Hippocampal formation (tissue), 2 donors: ENCODE measurements around the gene AQP3.
"Not testable (repeated sequence)": the region's sequence is repeated elsewhere in the genome, so short reads cannot be mapped to it uniquely, and the experiment has no call there.

ENCODE experiments used
- DNase-seq, 2 donors: peaks; one replicate each; lab custom pipeline; 2025; lab: John Stamatoyannopoulos, UW

Gene AQP3

DNA sequence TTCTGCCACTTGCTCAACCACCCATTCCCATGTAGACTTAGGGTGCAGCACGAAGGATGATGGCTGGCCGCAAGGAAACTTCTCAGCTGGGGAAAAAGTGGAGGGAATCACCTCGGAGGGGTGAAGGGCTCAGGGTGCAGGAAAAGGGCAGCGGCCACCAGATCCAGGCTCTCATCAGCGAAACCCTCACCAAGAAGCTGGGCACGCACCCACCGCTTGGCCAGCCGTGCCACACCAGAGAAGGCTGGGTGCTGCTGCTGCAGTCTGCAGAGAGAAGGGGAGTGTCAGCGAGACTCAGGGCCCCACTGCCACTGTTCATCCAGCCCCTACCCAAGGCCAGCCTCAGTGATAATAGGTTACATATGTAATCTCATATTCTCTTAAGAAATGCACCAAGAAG is 17.7 kb upstream of the AQP3 start:
- no peak for DNase-seq

DNA sequence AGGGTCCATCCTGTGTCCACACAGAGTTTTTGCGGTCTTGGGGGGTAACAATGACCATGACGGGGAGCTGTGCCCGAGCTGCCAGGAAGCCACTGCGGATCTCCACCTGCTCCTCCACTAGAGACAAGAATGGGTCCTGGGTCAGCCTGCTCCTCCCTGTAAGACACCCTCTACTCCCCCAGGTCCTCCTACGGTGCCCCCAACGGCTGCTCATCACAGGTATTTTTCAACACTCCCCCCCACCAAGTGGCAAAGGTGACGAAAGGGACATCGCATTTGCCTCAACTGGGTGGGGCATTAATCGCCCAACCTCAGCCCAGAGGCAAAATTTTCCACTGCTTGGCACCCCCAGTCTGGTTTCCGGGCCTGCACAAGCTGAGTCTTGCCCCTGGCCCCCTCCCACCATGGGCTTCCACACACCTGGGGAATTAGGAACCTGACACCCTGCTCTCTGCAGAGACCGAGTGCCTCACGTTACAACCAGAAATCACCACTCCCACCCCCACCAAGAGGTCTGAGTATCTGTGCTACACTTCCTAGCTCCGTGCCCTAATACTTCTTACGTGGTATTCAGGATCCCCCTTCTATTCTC is 16.7 kb upstream of the AQP3 start:
- DNase-seq: no peak

DNA sequence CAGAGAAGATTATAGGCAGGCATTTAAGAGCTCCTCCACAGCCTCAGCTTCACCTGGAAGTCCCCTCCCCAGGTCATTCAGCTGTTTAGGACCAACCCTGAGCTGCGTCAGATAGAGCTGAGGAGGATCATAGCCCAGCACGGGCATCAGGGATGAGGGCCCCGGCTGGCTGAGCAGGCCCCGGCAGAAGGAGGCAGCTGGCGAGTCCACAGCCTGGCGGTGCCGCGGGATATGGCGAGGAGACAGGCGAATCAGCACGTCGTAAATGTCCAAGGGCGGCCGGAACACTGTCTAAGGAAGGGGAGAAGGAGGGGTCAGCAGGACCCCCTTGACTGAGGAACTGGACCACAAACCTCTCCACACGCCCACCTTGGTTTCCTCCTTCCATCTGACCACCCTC is 15.8 kb upstream of the AQP3 start:
- DNase-seq: no peak

DNA sequence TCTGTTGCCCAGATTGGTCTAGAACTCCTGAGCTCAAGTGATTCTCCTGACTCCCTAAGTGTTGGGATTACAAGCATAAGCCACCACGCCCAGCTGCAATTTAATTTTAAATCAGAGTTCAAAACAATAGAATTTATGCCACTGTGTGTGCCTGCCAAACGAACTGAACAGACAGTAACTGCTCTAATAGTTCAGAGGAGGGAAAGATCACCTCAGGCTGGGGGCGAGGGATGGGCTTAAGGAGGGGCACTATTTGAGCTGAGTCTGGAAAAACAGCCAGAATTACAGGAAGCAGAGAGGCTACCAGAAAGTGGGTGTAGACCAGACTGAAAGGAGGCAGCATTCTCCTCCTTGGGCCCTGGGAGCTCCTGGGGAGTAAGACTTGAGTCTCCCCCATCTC is 14.1 kb upstream of the AQP3 start:
- DNase-seq: no peak

DNA sequence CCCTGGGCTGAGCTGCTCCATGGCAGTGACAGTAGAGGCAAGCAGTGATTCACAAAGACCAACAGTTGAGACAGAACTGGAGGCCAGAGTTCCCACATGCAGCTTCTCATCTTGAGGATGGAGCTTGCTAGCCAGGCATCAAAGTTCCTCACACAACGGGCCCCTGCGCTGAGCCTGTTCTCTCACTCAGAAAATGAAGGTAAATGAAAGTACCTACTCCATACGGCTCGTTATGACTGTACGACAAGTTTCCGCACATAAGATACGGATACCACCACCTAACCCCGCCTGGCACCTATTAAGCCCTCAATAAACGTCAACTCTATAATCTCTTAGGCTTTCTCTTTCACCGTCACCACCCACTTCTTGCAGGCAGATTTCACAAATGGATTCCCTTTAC is 13.5 kb upstream of the AQP3 start:
- DNase-seq: no peak

DNA sequence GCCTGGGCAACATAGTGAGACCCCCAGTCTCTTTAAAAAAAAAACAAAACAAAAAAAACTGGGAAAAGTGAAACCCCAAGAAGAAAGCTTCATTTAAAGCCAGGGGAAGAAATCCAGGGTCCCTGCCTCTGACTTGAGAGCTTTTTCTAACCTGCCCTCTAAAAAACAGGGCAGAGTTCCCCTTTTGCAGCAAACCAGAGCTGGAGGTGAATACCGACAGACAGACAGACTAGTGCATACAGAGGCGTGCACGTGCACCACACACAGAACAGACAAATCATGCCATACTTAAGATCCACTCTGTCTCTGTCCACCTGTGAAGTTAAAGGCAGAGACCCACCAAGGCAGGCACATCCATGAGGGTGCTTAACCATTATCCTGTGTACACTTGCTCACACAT is 11.7 kb upstream of the AQP3 start:
- no peak for DNase-seq

DNA sequence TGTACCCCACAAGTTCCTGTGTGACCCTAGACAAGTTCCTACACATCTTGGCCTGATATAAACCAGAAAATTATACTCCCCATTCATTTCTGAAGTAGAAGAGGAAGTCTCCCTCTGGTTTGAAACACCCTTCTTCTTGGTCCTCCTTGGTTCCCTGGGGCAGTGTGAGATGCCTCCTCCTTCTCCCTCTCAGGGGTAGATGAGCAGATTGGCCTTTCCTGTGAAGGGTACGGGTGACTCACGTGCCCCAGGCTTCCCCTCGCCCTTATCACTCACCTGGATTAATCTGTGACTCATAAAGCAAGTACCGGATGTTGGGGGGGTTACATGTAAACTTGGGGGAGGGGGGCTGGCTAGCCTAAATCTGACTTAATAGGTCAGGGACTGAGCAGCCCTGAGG is 11.1 kb upstream of the AQP3 start:
- DNase-seq: no peak

DNA sequence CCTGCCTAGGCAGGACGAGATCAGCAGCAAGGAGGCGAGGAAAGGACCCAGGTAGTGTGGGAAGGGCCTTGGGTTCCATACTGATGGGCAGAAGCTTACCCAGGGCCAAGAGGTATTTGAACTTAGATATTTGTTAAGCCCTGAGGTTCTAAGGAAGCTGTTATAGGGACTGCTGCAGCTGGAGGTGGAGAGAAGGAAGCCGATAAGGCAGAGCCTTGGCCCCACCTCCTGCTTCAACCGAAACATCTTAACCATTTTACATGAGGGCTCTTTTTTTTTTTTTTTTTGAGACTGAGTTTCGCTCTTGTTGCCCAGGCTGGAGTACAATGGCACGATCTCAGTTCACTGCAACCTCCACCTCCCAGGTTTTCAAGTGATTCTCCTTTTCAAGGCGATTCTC is 8.6 kb upstream of the AQP3 start:
- no peak for DNase-seq

DNA sequence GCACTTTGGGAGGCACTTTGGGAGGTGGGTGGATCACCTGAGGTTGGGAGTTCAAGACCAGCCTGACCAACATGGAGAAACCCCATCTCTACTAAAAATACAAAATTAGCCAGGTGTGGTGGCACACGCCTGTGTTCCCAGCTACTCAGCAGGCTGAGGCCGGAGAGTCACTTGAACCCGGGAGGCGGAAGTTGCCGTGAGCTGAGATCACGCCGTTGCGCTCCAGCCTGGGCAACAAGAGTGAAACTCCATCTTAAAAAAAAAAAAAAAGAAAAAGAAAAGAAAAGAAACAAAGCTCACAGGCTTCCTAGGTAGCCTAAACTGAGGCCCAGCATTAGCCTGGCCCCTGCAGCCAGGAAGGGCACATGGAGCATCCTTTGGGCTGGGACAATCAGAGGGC is 8.1 kb upstream of the AQP3 start:
- DNase-seq: not testable (repeated sequence)

DNA sequence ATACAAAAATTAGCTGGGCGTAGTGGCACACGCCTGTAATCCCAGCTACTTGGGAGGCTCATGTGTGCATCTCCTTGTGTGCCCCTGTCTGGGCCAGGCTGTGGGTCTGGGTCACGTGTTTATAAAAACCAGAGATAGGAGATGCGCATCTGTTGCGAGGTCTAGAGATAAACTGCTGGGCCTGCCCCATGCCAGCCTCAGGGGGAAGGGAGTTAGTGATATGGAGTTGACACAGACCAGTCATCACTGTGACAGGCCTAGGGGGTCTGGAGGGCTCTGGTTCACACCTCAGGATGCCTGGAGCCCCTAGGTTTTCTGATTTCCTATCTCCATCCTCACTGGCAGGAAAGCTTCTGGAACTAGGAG is 7.3 kb upstream of the AQP3 start:
- DNase-seq: not testable (repeated sequence)

DNA sequence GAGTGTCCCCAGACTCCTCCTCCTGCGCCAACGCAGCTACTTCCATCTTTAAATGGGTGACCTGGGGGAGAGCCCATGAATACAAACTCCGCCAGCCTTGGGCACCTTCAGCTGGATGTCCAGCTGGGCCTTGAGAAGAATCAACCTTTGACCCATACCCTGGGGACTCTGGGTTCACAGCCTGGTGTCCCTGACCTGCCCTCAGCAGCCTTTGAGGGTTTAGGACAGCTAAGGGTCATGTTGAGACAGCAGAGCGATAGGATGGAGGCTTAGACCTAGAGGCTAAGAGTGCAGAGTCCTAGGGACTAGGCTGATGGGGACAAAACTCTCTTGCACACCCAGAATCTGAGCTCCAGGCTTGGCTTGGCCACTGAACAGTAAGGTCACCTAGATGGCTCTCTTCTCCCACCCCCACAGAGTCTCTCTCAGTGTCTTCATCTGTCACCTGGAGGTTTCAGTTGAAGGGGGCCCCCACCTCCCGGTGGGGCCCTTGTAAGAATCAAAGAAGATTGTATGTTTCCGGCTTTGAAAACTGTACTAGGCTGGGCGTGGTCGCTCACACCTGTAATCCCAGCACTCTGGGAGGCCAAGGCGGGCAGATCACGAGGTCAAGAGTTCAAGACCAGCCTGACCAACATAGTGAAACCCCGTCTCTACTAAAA is 6.7 kb upstream of the AQP3 start:
- DNase-seq: no peak

DNA sequence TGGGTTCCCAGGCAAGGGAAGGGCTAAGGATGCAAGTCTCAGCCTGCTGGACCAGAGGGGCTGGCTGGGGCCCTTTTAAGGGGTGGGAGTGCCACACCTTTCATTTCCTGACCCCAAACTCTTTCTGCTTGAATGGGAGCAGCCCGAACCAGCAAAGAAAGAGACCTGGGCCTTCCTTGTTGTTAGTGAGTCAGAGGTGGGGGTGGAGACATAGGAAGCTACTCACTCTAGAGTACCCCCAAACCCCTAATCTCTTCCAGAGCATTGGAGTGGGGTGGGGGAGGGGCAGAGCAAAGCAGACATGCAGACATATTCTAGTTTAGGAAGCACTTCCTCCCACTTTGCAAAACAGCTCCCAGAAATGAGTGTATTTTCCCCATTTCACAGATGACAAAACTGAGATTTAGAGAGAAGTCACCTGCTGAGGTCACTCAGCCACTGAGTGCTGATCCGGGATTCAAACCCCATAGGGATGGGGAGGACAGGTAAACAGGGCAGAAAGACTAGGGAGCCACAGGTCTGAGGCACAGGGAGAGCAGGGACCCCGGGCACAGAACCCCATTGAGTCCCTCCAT is 6.0 kb upstream of the AQP3 start:
- DNase-seq: no peak

DNA sequence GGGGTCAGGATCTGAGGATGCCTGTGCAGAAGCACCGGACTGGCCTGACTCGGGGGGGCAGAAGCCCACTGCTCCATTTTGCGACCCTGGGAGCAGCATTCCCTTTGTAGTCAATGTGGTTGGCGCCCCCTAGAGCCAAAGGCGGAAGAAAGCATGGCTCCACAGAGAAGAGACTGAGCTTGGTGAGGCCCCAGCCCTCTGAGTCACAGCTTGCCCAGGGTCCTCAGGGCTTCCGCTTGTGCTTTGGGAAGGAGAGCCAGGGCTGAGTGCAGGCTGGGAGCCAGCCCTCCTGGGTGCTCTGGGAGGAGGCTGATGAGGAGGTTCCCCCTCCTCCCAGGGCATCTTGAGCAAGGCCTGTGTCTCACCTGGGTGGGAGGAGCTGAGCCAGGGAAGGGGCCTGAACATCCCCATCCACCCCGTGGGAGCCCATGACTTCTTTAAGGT is 5.5 kb upstream of the AQP3 start:
- DNase-seq: no peak

DNA sequence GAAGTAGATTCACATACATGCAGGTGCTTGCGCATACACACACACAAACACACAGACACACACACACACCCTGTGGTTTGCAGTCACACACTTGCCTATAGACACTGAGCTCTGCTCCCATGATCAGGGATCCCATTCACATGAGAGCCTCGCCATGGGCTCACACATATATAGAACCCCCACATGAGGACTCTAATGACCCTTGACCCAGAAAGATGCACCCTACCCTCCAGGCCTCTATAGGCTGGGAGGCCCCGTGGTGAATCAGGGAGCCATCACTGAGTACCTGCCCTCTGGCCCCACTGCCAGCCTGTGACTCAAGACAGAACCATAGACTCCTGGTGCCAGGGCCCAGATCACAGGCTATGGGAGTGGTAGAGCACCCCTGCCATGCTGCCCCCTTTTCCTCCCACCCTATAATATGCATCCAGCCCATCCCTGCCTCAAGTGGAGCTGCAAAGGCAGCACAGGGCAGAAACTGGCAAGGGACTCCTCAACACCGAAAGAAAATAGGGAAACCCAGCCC is 3.3 kb upstream of the AQP3 start:
- no peak for DNase-seq

DNA sequence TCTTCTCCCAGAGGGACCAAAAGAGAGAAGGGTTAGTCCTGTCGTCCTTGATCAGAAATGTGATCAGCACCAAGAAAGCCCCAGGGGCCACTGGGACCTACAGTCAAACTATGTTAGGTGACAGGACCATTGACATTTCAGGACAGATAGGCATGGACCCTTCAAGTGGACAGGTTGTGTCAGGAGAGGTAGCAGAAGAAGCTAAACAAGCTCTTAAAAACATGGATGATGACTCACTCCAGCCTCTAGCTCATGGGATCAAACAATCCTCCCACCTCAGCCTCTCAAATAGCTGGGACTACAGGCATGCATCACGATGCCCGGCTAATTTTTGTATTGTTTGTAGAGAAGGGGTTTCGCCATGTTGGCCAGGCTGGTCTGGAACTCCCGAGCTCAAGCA is 2.3 kb upstream of the AQP3 start:
- no peak for DNase-seq

DNA sequence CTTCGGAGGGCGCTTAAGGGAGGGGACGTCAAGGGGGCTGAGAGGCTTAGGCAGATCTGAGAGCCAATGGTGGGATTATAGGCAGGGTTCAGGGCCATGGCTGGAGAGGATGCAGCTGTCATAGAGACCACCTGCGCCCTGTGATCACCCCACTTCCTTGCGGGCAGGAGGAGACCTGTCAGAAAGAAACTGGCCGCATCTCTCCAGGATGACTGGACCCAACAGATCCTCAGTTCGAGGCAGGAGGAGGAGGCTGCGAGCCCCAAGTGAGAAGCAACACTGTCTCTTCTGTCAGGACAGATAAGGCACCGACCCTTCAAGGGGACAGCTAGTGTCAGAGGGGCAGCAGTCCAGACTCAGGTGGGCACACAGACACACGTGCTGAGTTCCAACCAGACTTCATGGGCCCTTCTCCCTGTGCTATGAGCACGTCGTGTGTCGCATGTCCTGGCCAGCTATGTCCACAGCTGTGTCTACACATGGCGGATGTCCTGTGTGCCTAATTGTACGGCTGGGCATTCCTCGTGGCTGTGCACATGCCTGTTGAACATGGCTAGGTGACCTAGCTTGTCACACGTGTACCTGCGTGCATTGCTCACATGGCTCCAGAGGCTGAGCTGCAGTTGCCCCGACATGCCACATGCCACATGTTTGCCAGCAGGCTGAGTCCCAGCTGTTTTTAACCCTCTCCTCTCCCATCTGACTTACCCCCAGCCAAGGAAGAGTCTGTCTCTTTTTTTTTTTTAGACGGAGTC is 583 bp upstream of the AQP3 start:
- no peak for DNase-seq

DNA sequence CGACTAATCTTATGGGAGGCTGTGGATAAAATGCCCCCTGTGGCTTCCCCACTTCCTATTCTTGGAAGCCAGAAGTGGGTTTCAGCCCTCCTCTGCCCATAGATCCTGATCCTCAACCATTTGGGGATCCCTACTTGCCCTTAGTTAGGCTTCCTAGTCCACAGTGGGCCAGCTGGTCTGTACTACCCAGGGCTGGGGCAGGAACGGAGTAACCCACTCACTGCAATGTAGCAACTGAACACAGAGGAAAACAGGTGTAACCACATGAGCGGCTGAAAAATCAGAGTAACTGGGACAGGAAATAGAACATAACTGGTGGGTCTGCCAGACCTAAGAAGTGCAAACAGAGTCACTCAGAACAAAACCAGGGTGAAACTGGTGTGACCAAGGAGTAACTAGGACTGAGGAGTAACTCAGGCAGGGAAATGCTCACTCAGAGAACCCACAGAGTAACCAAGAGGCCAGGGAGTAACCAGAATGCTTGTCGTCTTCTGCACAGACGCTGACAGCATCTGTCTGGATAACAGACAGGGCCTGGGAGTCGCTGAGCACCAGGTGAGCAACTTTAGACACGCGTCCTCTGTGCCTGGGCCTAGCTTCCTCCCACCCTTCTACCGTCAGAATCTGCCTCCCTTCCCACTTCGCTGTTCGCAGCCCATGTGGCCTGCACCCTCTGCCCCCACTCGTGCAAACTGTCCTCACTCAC is 1.0 kb downstream of the AQP3 start:
- no peak for DNase-seq

DNA sequence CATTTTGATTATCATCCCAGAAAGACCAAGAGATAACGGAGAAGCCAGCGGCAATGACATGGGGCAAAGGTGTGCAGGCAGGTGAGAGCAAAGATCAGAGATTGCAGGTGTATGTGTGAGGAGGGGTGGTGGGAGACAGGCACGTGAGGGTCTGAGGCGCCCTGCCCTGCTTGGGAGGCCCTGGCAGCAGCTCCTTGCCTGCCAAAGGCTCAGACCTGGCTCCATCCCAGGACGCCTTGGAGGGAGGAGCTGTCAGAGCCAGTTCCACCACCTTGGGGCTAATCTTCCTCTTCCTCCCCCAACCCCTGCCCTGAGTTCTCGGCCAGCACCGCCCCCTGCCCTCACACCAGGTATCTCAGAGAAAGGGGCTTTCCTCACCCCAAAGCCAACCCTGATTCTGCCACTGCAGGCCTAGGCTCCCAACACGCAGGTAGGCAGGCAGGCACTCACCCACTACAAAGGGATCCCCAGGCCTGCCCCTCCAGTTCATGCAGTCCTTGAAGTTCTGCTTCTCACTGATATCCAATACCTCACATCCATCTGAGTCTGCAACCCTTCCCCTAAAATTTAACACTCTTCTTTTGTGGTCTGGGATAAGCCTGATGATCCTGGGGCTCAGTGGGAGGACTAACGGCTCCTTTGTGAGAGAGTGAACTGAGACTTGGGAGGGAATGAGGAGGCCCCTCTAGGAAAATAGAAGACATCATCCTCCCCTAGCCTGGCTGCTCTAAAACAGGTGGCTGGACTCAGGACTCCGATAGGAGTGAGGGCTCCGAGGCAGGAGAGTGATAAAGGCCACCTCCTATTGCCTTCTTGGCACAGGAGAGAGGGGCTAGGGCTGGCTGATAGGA is 1.8 kb downstream of the AQP3 start:
- DNase-seq: no peak

DNA sequence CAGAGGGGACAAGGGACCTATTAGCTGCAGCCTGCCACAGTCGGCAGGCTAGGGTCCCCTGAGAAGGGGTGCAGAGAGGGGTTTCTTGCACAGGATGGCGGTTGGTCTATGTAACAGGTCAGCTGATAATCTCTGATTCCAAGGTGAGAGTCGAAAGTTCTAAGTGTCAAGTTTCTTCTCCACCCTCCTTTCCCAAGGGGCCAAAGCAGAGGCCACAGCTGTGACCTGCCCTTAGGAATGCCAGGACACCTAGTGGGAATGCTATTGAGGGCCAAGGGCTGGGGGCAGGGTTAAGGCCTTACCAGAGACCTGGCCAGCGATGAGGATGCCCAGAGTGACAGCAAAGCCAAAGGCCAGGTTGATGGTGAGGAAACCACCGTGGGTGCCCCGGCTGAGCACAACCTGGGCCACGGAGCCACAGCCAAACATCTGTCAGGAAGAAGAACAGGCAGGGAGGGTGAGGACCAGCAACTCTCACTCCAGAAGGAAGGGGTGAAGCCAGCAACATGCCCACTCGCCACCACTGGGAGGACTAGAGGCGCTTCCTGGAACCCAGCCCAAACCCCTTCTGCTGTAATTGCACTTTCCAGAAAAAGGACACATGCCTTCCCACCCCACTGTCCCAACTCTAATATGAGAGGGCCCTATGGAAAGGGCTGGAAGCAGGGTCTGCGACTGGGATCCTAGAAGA is 3.8 kb downstream of the AQP3 start:
- no peak for DNase-seq

DNA sequence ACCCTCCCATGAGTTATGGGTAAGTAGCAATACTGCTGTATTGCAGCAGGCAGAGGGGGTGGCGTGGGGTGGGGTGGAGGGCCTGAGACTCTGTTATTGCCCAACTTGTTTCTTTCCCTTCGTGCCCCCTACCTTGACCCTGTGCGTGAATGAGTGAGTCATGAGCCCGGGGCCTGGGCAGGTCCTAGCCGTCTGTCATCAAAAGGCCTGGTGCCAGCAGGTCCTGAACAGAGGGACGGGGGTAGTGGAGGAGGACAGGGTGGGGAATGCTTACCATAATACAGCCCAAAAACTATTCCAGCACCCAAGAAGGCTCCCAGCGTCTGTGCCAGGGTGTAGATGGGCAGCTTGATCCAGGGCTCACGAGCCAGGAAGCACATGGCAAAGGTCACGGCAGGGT is 4.3 kb downstream of the AQP3 start:
- no peak for DNase-seq

DNA sequence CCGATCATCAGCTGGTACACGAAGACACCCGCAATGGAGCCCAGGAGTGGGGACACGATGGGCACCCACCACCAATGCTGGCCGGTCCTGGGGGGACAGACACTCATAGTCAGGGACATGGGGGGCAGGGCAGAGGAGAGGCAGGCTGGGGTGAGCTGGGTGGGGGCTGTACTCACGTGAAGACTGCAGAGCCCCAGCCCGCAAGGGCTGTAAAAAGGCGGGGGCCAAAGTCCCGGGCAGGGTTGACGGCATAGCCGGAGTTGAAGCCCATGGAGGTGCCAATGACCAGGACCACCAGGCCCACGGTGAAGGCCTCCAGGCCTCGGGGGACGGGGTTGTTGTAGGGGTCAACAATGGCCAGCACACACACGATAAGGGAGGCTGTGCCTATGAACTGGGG is 5.3 kb downstream of the AQP3 start:
- DNase-seq: no peak
